ENCODE results near the gene SMARCD2. TPM values are rescaled to one million over a fixed set of nuclear protein-coding genes. Genes with fewer than 3 reads are reported as not detected.

SMARCD2 gene
- total RNA-seq, 1 donor from 2014 or later: 44.4 TPM

GRCh38 chr17:63826468-63827001 is 15.9 kb downstream of the SMARCD2 start:
- H3K27me3 ChIP-seq (ENCODE audit: control insufficient read depth in 3 of 3, insufficient read depth in 3 of 3, low read length in 3 of 3): no peaks in the 10 kb centered on the region
- no peaks in the 10 kb centered on the region for H3K9me3 ChIP-seq (ENCODE audit: control insufficient read depth in 3 of 3, low read length in 3 of 3)
- H3K4me1 ChIP-seq (ENCODE audit: control insufficient read depth in 3 of 3, insufficient read depth in 3 of 3, low read length in 3 of 3): peaks cover 23 to 38% (median 24%) of the 10 kb centered on the region in 3 donors
- H3K9ac ChIP-seq (ENCODE audit: low read depth in 1 of 3, low read length in 3 of 3): peak overlapping the region; percentile 78 to 92 (median 88)
- peak overlapping the region; percentile 92 to 98 (median 94) for H3K4me3 ChIP-seq (ENCODE audit: low read length in 3 of 3)
- H3K27ac ChIP-seq (ENCODE audit: low read depth, low read length): peak overlapping the region; percentile 95
- peaks cover 59 to 74% (median 68%) of the 10 kb centered on the region in 3 donors for H3K36me3 ChIP-seq (ENCODE audit: control insufficient read depth in 3 of 3, insufficient read depth in 3 of 3, low read length in 3 of 3)

GRCh38 chr17:63824362-63824761 is 18.1 kb downstream of the SMARCD2 start:
- Histone ChIP-seq H3K27me3 (ENCODE audit: control insufficient read depth in 3 of 3, insufficient read depth in 3 of 3, low read length in 3 of 3) (no peaks in the 10 kb centered on the region), H3K27ac (ENCODE audit: low read depth, low read length) (no peak overlapping the region), H3K4me1 (ENCODE audit: control insufficient read depth in 3 of 3, insufficient read depth in 3 of 3, low read length in 3 of 3) (peaks cover 23 to 34% (median 28%) of the 10 kb centered on the region in 3 donors), H3K9ac (ENCODE audit: low read depth in 1 of 3, low read length in 3 of 3) (no peak overlapping the region), H3K36me3 (ENCODE audit: control insufficient read depth in 3 of 3, insufficient read depth in 3 of 3, low read length in 3 of 3) (peaks cover 56 to 72% (median 64%) of the 10 kb centered on the region in 3 donors), H3K4me3 (ENCODE audit: low read length in 3 of 3) (no peak overlapping the region), H3K9me3 (ENCODE audit: control insufficient read depth in 3 of 3, low read length in 3 of 3) (no peaks in the 10 kb centered on the region)

- Histone ChIP-seq H3K4me3 (ENCODE audit: low read length in 3 of 3) (no peak overlapping the region), H3K9ac (ENCODE audit: low read depth in 1 of 3, low read length in 3 of 3) (no peak overlapping the region), H3K4me1 (ENCODE audit: control insufficient read depth in 3 of 3, insufficient read depth in 3 of 3, low read length in 3 of 3) (peaks cover 18 to 28% (median 23%) of the 10 kb centered on the region in 3 donors), H3K9me3 (ENCODE audit: control insufficient read depth in 3 of 3, low read length in 3 of 3) (no peaks in the 10 kb centered on the region), H3K36me3 (ENCODE audit: control insufficient read depth in 3 of 3, insufficient read depth in 3 of 3, low read length in 3 of 3) (peaks cover 56 to 71% (median 65%) of the 10 kb centered on the region in 3 donors), H3K27ac (ENCODE audit: low read depth, low read length) (no peak overlapping the region), H3K27me3 (ENCODE audit: control insufficient read depth in 3 of 3, insufficient read depth in 3 of 3, low read length in 3 of 3) (no peaks in the 10 kb centered on the region)
Measured at GRCh38 chr17:63823659-63824331, 18.7 kb downstream of the SMARCD2 start.

- no peak overlapping the region for H3K9ac ChIP-seq (ENCODE audit: low read depth in 1 of 3, low read length in 3 of 3)
- peaks cover 8 to 15% (median 13%) of the 10 kb centered on the region in 3 donors for H3K4me1 ChIP-seq (ENCODE audit: control insufficient read depth in 3 of 3, insufficient read depth in 3 of 3, low read length in 3 of 3)
- H3K36me3 ChIP-seq (ENCODE audit: control insufficient read depth in 3 of 3, insufficient read depth in 3 of 3, low read length in 3 of 3): peaks cover 69 to 79% (median 77%) of the 10 kb centered on the region in 3 donors
- no peak overlapping the region for H3K27ac ChIP-seq (ENCODE audit: low read depth, low read length)
- H3K27me3 ChIP-seq (ENCODE audit: control insufficient read depth in 3 of 3, insufficient read depth in 3 of 3, low read length in 3 of 3): no peaks in the 10 kb centered on the region
- H3K4me3 ChIP-seq (ENCODE audit: low read length in 3 of 3): no peak overlapping the region
- no peaks in the 10 kb centered on the region for H3K9me3 ChIP-seq (ENCODE audit: control insufficient read depth in 3 of 3, low read length in 3 of 3)
Measured at GRCh38 chr17:63822537-63822936, 19.9 kb downstream of the SMARCD2 start.

GRCh38 chr17:63821804-63822203 is 20.7 kb downstream of the SMARCD2 start:
- peaks cover 8 to 13% (median 12%) of the 10 kb centered on the region in 3 donors for H3K4me1 ChIP-seq (ENCODE audit: control insufficient read depth in 3 of 3, insufficient read depth in 3 of 3, low read length in 3 of 3)
- no peak overlapping the region for H3K9ac ChIP-seq (ENCODE audit: low read depth in 1 of 3, low read length in 3 of 3)
- no peaks in the 10 kb centered on the region for H3K9me3 ChIP-seq (ENCODE audit: control insufficient read depth in 3 of 3, low read length in 3 of 3)
- no peak overlapping the region for H3K4me3 ChIP-seq (ENCODE audit: low read length in 3 of 3)
- no peak overlapping the region for H3K27ac ChIP-seq (ENCODE audit: low read depth, low read length)
- H3K27me3 ChIP-seq (ENCODE audit: control insufficient read depth in 3 of 3, insufficient read depth in 3 of 3, low read length in 3 of 3): no peaks in the 10 kb centered on the region
- peaks cover 74 to 86% (median 85%) of the 10 kb centered on the region in 3 donors for H3K36me3 ChIP-seq (ENCODE audit: control insufficient read depth in 3 of 3, insufficient read depth in 3 of 3, low read length in 3 of 3)

- H3K4me1 ChIP-seq (ENCODE audit: control insufficient read depth in 3 of 3, insufficient read depth in 3 of 3, low read length in 3 of 3): peaks cover 3 to 8% (median 6%) of the 10 kb centered on the region in 3 donors
- H3K36me3 ChIP-seq (ENCODE audit: control insufficient read depth in 3 of 3, insufficient read depth in 3 of 3, low read length in 3 of 3): peaks cover 77 to 92% (median 92%) of the 10 kb centered on the region in 3 donors
- no peaks in the 10 kb centered on the region for H3K9me3 ChIP-seq (ENCODE audit: control insufficient read depth in 3 of 3, low read length in 3 of 3)
- no peaks in the 10 kb centered on the region for H3K27me3 ChIP-seq (ENCODE audit: control insufficient read depth in 3 of 3, insufficient read depth in 3 of 3, low read length in 3 of 3)
- no peak overlapping the region for H3K4me3 ChIP-seq (ENCODE audit: low read length in 3 of 3)
- no peak overlapping the region for H3K9ac ChIP-seq (ENCODE audit: low read depth in 1 of 3, low read length in 3 of 3)
- no peak overlapping the region for H3K27ac ChIP-seq (ENCODE audit: low read depth, low read length)
Measured at GRCh38 chr17:63820963-63821561, 21.4 kb downstream of the SMARCD2 start.

- peaks cover 0 to 3% (median 0%) of the 10 kb centered on the region in 3 donors for H3K4me1 ChIP-seq (ENCODE audit: control insufficient read depth in 3 of 3, insufficient read depth in 3 of 3, low read length in 3 of 3)
- H3K36me3 ChIP-seq (ENCODE audit: control insufficient read depth in 3 of 3, insufficient read depth in 3 of 3, low read length in 3 of 3): peaks cover 80 to 93% (median 92%) of the 10 kb centered on the region in 3 donors
- no peak overlapping the region for H3K27ac ChIP-seq (ENCODE audit: low read depth, low read length)
- H3K9me3 ChIP-seq (ENCODE audit: control insufficient read depth in 3 of 3, low read length in 3 of 3): no peaks in the 10 kb centered on the region
- no peaks in the 10 kb centered on the region for H3K27me3 ChIP-seq (ENCODE audit: control insufficient read depth in 3 of 3, insufficient read depth in 3 of 3, low read length in 3 of 3)
- H3K9ac ChIP-seq (ENCODE audit: low read depth in 1 of 3, low read length in 3 of 3): no peak overlapping the region
- H3K4me3 ChIP-seq (ENCODE audit: low read length in 3 of 3): no peak overlapping the region
Measured at GRCh38 chr17:63819585-63820537, 22.6 kb downstream of the SMARCD2 start.

GRCh38 chr17:63819131-63819530 is 23.4 kb downstream of the SMARCD2 start:
- no peak overlapping the region for H3K9ac ChIP-seq (ENCODE audit: low read depth in 1 of 3, low read length in 3 of 3)
- H3K4me3 ChIP-seq (ENCODE audit: low read length in 3 of 3): no peak overlapping the region
- H3K36me3 ChIP-seq (ENCODE audit: control insufficient read depth in 3 of 3, insufficient read depth in 3 of 3, low read length in 3 of 3): peaks cover 80 to 93% (median 91%) of the 10 kb centered on the region in 3 donors
- peaks cover 0 to 3% (median 0%) of the 10 kb centered on the region in 3 donors for H3K4me1 ChIP-seq (ENCODE audit: control insufficient read depth in 3 of 3, insufficient read depth in 3 of 3, low read length in 3 of 3)
- H3K9me3 ChIP-seq (ENCODE audit: control insufficient read depth in 3 of 3, low read length in 3 of 3): no peaks in the 10 kb centered on the region
- H3K27me3 ChIP-seq (ENCODE audit: control insufficient read depth in 3 of 3, insufficient read depth in 3 of 3, low read length in 3 of 3): no peaks in the 10 kb centered on the region
- H3K27ac ChIP-seq (ENCODE audit: low read depth, low read length): no peak overlapping the region

GRCh38 chr17:63817736-63818385 is 24.6 kb downstream of the SMARCD2 start:
- Histone ChIP-seq H3K36me3 (ENCODE audit: control insufficient read depth in 3 of 3, insufficient read depth in 3 of 3, low read length in 3 of 3) (peaks cover 81 to 94% (median 92%) of the 10 kb centered on the region in 3 donors), H3K4me3 (ENCODE audit: low read length in 3 of 3) (no peak overlapping the region), H3K9me3 (ENCODE audit: control insufficient read depth in 3 of 3, low read length in 3 of 3) (no peaks in the 10 kb centered on the region), H3K27ac (ENCODE audit: low read depth, low read length) (no peak overlapping the region), H3K27me3 (ENCODE audit: control insufficient read depth in 3 of 3, insufficient read depth in 3 of 3, low read length in 3 of 3) (no peaks in the 10 kb centered on the region), H3K4me1 (ENCODE audit: control insufficient read depth in 3 of 3, insufficient read depth in 3 of 3, low read length in 3 of 3) (peaks cover 0 to 3% (median 0%) of the 10 kb centered on the region in 3 donors), H3K9ac (ENCODE audit: low read depth in 1 of 3, low read length in 3 of 3) (no peak overlapping the region)

Data from skeletal muscle tissue (tissue), 4 donors.